ENCODE data around the gene INPP5A. TPM values are rescaled to one million over a fixed set of nuclear protein-coding genes. Genes with fewer than 3 reads are reported as not detected.

The INPP5A gene
- total and polyA plus RNA-seq, 2 of the 13 experiments (the other 11 are each of a cell fraction or from before 2014, with no cell fraction given) = 17.5 to 37.9 TPM

DNA sequence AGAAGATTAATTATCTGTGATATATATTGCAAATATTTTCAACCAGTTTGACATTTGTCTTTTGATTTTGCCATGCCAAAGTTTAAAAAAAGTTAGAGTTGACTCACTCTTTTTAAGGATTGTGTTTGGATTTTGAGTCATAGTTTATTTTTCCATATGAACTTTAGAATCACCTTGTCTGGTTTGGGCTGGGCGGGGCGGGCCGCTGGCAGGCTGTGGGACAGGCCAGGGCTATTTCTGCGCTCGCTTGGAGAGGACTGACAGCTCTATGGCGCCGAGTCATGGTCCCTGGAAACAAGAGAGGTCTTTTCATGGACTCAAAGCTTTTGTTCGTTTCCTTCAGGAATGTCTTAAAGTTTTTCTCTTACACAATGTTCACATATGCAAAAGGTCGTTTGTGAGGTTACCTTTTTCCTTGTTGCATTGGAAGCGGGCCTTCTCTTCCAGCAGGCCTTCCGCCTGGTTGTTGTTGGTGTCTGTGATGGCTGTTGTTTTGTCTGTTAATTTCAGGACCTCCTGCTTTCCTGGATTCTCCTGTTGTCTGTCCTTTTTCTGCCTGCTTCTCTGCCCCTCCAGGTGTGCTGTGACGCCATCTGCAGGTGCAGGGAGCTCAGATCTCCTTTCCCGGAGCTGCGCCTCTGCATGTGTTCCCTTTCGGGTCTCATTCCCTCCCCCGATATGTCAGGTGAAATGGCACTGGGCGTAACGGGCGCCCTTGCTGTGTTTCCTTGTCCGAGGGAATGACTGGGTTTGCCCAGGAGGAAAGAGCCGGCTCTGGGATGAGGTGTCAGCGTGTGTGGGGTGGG is 53.8 kb downstream of the INPP5A start (continued):
- TF ChIP-seq, protein P1, sequence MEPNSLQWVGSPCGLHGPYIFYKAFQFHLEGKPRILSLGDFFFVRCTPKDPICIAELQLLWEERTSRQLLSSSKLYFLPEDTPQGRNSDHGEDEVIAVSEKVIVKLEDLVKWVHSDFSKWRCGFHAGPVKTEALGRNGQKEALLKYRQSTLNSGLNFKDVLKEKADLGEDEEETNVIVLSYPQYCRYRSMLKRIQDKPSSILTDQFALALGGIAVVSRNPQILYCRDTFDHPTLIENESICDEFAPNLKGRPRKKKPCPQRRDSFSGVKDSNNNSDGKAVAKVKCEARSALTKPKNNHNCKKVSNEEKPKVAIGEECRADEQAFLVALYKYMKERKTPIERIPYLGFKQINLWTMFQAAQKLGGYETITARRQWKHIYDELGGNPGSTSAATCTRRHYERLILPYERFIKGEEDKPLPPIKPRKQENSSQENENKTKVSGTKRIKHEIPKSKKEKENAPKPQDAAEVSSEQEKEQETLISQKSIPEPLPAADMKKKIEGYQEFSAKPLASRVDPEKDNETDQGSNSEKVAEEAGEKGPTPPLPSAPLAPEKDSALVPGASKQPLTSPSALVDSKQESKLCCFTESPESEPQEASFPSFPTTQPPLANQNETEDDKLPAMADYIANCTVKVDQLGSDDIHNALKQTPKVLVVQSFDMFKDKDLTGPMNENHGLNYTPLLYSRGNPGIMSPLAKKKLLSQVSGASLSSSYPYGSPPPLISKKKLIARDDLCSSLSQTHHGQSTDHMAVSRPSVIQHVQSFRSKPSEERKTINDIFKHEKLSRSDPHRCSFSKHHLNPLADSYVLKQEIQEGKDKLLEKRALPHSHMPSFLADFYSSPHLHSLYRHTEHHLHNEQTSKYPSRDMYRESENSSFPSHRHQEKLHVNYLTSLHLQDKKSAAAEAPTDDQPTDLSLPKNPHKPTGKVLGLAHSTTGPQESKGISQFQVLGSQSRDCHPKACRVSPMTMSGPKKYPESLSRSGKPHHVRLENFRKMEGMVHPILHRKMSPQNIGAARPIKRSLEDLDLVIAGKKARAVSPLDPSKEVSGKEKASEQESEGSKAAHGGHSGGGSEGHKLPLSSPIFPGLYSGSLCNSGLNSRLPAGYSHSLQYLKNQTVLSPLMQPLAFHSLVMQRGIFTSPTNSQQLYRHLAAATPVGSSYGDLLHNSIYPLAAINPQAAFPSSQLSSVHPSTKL (CRISPR knock-in tag; IDR thresholded peaks at IDR 0.05) = no peak; the same call in 1 of the 2 replicates
- no peak for TF ChIP-seq HHEX (CRISPR knock-in tag; IDR thresholded peaks at IDR 0.05)
- TF ChIP-seq, protein P2, sequence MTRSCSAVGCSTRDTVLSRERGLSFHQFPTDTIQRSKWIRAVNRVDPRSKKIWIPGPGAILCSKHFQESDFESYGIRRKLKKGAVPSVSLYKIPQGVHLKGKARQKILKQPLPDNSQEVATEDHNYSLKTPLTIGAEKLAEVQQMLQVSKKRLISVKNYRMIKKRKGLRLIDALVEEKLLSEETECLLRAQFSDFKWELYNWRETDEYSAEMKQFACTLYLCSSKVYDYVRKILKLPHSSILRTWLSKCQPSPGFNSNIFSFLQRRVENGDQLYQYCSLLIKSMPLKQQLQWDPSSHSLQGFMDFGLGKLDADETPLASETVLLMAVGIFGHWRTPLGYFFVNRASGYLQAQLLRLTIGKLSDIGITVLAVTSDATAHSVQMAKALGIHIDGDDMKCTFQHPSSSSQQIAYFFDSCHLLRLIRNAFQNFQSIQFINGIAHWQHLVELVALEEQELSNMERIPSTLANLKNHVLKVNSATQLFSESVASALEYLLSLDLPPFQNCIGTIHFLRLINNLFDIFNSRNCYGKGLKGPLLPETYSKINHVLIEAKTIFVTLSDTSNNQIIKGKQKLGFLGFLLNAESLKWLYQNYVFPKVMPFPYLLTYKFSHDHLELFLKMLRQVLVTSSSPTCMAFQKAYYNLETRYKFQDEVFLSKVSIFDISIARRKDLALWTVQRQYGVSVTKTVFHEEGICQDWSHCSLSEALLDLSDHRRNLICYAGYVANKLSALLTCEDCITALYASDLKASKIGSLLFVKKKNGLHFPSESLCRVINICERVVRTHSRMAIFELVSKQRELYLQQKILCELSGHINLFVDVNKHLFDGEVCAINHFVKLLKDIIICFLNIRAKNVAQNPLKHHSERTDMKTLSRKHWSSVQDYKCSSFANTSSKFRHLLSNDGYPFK (CRISPR knock-in tag; IDR thresholded peaks at IDR 0.05; ENCODE audit: borderline replicate concordance) = no peak
- TF ChIP-seq, protein P3, sequence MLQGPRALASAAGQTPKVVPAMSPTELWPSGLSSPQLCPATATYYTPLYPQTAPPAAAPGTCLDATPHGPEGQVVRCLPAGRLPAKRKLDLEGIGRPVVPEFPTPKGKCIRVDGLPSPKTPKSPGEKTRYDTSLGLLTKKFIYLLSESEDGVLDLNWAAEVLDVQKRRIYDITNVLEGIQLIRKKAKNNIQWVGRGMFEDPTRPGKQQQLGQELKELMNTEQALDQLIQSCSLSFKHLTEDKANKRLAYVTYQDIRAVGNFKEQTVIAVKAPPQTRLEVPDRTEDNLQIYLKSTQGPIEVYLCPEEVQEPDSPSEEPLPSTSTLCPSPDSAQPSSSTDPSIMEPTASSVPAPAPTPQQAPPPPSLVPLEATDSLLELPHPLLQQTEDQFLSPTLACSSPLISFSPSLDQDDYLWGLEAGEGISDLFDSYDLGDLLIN (CRISPR knock-in tag; IDR thresholded peaks at IDR 0.05; ENCODE audit: borderline replicate concordance) = no peak
- TF ChIP-seq, protein P4, sequence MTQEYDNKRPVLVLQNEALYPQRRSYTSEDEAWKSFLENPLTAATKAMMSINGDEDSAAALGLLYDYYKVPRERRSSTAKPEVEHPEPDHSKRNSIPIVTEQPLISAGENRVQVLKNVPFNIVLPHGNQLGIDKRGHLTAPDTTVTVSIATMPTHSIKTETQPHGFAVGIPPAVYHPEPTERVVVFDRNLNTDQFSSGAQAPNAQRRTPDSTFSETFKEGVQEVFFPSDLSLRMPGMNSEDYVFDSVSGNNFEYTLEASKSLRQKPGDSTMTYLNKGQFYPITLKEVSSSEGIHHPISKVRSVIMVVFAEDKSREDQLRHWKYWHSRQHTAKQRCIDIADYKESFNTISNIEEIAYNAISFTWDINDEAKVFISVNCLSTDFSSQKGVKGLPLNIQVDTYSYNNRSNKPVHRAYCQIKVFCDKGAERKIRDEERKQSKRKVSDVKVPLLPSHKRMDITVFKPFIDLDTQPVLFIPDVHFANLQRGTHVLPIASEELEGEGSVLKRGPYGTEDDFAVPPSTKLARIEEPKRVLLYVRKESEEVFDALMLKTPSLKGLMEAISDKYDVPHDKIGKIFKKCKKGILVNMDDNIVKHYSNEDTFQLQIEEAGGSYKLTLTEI (CRISPR knock-in tag; conservative IDR thresholded peaks at IDR 0.05) = no peak
- TF ChIP-seq NRL (CRISPR knock-in tag; IDR thresholded peaks at IDR 0.05; ENCODE audit: borderline replicate concordance) = no peak
- TF ChIP-seq, protein P5, sequence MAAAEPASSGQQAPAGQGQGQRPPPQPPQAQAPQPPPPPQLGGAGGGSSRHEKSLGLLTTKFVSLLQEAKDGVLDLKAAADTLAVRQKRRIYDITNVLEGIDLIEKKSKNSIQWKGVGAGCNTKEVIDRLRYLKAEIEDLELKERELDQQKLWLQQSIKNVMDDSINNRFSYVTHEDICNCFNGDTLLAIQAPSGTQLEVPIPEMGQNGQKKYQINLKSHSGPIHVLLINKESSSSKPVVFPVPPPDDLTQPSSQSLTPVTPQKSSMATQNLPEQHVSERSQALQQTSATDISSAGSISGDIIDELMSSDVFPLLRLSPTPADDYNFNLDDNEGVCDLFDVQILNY (CRISPR knock-in tag; conservative IDR thresholded peaks at IDR 0.05) = no peak
- no peak for TF ChIP-seq RFX1 (IDR thresholded peaks at IDR 0.05)
- TF ChIP-seq ARNT2 (CRISPR knock-in tag; IDR thresholded peaks at IDR 0.05; ENCODE audit: low read depth) = 0 out of 2 replicates have a peak, but pooled peaks have one; percentile 13
- TF ChIP-seq JUNB (CRISPR knock-in tag; IDR thresholded peaks at IDR 0.05; ENCODE audit: borderline replicate concordance) = peak; percentile 88; the same call in 1 of the 2 replicates
- TF ChIP-seq, protein P6, sequence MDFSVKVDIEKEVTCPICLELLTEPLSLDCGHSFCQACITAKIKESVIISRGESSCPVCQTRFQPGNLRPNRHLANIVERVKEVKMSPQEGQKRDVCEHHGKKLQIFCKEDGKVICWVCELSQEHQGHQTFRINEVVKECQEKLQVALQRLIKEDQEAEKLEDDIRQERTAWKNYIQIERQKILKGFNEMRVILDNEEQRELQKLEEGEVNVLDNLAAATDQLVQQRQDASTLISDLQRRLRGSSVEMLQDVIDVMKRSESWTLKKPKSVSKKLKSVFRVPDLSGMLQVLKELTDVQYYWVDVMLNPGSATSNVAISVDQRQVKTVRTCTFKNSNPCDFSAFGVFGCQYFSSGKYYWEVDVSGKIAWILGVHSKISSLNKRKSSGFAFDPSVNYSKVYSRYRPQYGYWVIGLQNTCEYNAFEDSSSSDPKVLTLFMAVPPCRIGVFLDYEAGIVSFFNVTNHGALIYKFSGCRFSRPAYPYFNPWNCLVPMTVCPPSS (IDR thresholded peaks at IDR 0.05) = no peak
- TF ChIP-seq ZNF572 (CRISPR knock-in tag; IDR thresholded peaks at IDR 0.05) = no peak; the same call in 1 of the 2 replicates
- TF ChIP-seq HCFC1 (IDR thresholded peaks at IDR 0.05; ENCODE audit: low read depth, low read length) = no peak
- TF ChIP-seq EHMT2 (IDR thresholded peaks at IDR 0.05; ENCODE audit: borderline replicate concordance, low read depth, low read length) = no peak
- TF ChIP-seq ZNF180 (CRISPR knock-in tag; IDR thresholded peaks at IDR 0.05; ENCODE audit: borderline replicate concordance, low read depth) = no peak
- no peak for TF ChIP-seq ZNF619 (CRISPR knock-in tag; IDR thresholded peaks at IDR 0.05)

Data from HepG2 (cell line).